ENCODE data around the gene RPL35. TPM values are rescaled to one million over a fixed set of nuclear protein-coding genes. Genes with fewer than 3 reads are reported as not detected.

RPL35 gene
- total RNA-seq: 1,601 TPM

DNA sequence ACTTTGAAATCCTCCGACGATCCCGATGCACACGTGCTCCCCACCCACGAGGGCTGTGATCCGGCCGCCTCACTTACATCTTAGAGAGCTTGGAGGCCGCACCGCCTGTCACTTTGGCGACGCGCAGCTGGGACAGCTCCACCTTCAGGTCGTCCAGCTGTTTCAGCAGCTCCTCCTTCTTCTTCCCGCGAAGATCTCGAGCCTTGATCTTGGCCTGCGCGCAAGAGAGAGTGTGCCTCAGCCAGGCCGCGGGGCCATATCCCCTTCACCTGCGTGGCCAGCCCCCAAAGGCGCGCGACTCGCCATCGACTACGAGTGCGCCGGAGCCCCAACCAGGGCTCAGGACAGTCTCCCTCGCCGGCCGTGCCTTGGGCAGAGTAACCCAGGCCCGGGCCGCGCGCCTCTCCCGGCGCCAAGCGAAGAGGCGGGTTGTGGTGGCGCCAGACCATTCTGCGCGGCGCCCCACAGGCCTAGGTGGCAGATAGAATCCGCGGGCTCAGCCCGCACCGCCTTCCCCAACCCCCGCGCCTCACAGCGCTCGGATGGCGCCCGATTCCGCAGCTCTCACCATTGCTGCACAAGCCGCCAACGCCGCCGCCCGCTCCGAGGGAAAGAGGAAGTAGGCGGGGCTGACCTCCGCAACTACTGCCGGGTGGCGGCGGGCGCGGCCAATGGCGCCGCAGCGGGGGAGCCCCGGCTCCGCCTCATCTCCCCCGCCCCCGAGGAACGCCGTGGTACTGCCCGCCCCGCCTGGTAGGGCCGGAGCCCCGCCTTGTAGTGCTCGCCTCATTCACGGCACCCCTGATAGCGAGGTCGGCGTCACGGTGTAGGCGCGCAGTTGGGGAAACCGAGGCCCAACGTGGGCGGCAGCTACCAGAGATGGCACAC is at the start of gene RPL35, which contains the start of gene ARPC5L:
Gene RPL35, minus strand, starts transcription at position 616 of the 888 bp plus-strand sequence. Its CDS starts 45 bp downstream, at position 571.
Gene ARPC5L, plus strand, starts transcription at position 789 of the 888 bp plus-strand sequence. CDS start 7,161 bp downstream, outside the sequence.
- DNase-seq (ENCODE audit: low spot score): peak; percentile 95

DNA sequence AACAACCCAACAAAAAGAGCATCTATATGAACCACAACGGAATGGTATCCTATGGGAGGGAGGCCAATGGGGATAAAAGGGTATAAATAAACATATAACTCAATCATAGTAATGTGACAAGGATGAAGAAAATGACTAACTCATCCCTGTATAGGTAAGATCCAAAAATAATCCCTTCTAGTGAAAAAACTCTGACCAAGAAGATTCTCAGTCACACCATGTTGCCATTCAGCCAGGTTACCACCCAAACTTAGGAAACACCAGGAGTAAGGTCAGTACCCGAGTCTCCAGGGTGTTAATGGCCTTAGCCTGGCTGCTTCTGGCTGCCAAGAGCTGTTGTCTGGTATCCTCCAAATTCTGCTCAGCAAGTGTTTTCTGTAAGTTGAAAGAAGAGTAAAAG is 46.3 kb upstream of the RPL35 start:
- no peak for DNase-seq (ENCODE audit: low spot score)

DNA sequence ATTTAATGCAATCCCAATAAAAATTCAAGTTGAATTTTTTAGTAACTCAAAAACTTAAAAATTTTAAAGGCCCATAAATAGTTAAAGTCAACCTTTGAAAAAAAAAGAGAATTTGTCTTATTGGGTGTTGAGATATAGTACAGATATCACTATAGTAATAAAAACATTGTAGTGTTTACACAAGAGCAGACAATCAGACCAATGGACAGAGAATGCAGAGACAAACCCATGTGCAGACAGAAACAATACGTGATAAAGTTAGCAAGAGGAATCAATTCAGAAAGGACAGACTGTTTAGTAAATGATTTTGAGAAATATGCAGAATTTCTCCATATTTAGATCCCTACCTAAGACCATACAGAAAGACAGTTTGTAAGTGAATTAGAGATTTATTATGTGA is 45.2 kb upstream of the RPL35 start:
- DNase-seq (ENCODE audit: low spot score): no peak

DNA sequence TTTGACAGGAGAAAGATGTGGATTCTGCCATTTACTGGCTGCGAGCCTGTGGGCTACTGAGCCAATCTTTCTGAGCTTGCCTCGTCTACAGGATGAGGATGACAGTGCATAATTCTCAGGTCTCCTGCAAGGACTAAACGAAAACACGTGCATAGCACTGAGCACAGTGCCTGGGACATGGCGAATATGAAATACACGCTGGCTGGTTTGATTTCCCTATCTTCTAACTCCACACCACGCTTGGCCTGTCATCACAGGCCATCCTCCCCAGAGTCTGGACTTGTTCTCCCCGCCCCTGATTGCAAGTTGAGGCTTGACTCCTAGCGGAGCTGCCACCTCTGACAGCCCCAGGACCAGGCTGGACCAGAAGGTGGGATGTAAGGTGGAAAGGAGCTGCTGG is 38.1 kb upstream of the RPL35 start:
- no peak for DNase-seq (ENCODE audit: low spot score)

DNA sequence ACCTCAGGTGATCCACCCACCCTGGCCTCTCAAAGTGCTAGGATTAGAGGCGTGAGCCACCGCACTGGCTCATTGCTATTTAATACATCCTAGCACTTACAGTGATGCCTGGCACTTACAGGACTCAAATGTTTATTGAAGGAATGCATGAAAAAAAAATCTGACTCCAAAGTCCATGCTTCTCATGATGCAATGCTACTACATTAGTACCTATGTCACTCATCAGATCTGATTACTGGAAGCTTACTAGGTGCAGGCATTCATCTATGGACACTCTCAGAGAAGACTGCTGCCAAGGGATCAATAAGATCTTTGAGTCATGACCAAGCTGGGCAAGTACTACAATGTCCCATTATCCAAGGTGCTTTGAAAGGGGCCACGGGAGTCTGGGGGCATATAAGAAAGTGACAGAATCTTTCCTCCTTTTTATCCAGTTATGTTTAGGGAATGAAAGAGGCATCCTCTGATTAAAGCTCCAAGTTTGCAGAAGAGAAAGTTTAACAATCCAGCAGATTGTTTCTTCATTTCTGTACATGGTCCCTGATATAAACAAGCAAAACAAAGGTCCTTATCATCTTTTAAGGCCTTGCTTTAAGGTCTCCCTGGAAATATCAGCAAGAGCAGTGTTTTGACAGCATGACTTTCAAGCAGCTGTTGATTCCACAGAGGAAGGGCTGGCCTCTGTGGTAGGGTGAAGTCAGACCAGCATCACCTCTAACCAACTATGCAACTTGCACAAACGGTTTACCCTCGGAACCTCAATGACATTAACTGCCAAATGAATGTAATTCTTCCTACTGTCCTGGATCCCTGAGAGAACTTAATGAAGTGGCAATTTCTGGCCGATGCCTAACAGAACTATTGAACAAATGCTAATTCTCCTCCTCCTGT is 36.1 kb upstream of the RPL35 start:
- no peak for DNase-seq (ENCODE audit: low spot score)

DNA sequence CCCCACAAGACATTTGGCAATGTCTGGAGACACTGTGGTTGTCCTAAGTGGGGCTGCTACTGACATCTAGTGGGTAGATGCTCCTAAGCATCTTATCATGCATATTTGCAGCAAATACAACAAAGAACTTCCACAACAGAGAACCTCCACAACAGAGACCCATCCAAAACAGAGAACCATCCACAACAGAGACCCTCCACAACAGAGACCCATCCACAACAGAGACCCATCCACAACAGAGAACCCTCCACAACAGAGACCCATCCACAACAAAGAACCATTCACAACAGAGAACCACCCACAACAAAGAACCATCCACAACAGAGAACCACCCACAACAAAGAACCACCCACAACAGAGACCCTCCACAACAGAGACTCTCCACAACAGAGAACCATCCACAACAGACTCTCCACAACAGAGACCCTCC is 33.0 kb upstream of the RPL35 start:
- no peak for DNase-seq (ENCODE audit: low spot score)

DNA sequence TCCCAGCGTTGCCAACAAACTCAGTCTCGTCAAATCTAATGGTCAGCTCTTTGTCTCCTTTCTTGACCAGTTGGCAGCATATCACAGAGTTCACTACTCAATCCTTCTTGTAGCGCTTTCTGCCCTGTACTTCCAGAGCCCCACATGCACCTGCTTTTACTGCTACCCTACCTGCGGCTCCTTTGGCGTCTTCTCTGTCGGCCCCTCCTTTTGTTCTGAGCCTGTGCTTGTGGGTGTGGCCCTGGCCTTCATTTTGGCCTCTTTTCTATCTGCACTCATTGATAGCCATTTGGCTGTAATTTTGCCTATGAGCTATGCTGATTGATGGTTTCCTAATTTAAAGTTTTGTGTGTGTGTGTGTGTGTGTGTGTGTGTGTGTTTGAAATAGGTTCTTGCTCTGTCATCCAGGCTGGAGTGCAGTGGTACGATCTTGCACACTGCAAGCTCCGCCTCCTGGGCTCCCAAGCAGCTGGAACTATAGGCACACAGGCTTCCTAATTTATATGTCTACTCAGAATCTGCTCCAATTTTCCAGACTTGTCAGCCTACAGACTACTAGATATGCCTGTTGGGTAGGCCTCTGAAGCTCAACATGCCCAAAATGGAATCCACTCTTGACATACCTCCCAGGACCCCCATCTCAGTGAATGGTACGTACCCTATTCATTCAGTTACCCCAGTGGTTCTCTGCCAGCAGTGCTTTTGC is 32.4 kb upstream of the RPL35 start:
- no peak for DNase-seq (ENCODE audit: low spot score)

DNA sequence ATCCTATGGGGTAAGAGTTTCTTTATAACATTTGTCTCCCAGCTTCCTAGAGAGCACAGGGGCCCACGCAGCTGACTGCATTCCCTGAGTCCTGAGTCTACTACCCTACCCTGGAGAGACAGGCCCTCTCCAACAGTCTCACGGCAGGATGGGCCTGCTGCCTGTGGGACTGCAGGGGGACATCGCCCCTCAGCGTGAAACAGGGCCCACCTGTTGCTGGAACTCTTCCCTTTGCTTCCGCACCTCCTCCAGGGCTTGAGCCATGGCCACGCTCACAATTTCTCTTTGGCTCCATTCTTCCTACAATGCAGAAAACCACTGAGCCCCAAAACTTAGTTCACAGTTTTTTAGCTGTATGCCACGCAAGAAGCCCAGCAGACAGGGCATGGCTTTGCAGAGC is 28.4 kb upstream of the RPL35 start:
- no peak for DNase-seq (ENCODE audit: low spot score)

DNA sequence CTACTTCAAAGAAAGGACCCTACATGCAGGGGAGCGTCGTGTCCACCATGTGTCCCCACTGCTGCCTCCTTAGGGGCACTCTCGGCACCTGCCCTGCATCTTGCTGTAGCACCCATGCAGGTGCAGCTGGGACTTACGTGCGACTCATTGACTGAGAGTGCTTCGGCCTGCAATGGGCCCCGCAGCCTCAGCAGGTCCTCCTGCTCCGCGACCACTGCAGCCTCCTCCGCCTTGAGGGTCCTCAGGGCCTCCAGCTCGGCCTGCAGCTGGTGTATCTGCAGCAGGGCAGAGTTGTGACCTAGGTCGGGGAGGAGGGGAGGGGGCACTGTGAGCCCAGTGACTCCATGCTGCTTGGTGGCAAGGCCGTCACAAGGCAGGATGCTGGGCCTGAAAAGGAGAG is 27.2 kb upstream of the RPL35 start:
- no peak for DNase-seq (ENCODE audit: low spot score)

DNA sequence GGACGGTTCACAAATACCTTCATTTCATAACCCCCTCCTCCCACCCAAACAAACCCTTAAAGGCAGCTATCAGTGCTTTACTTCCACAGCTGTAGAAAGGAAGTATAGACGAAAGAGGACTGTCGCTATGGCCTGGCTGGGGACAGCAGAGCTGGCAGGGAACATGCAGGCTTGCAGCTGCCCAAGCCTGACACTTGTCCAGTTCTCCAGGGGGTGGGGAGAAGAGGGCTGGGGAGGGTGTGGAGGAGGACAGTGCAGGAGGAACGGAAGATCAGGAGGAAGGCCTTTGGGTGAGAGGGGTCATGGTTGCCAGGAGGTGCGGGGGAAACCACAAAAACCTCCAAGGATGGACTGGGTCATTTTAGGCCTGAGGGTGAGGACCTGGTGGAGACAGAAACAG is 26.1 kb upstream of the RPL35 start:
- DNase-seq (ENCODE audit: low spot score): no peak

DNA sequence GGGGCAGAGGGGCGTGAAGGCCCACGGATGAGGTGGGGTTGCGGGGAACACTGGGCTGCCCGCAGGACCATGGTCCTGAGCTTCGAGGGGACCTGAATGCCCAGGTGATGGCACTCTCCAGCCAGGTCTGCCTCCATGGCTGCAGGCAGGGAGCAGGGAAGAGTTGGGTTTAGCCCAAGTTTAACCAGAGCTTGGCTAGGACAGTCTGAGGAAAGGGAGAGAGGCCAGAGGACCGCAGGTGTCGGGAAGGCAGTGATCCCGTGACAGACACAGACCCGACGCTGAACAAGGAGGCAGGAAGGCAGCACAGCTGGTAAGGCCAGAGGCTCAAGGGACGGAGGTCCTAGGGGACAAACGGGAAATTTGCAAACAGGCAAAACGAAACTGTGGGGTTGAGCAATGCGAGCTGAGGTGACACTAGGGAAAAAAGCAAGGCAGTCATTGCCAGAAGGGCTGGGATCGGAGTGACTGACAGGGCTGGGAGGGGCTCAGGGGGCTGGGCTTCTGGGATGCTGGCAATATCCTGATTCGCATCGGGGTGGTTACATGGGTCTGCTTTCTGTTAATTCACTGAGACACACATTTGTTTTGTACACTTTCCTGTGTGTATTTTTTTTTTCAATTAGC is 25.2 kb upstream of the RPL35 start:
- no peak for DNase-seq (ENCODE audit: low spot score)

DNA sequence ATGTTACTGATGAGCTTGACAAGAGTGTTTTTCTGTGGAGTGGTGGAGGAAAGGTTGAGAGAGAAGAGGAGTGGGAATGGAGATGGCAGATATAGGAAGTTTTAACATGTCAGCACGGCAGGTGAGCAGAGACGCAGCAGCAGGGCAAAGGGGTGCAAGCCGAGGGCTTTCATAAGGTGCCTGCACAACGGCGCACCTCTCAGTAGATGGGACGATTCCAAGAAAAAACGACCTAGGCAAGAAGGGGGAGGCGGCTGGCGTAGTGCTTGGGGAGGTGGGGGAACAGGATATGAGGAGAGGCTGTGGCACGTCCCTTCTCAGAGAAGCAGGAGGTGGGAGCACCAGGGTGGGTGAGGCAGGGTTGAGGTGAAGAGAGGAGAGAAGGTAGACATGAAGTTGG is 24.7 kb upstream of the RPL35 start:
- no peak for DNase-seq (ENCODE audit: low spot score)

DNA sequence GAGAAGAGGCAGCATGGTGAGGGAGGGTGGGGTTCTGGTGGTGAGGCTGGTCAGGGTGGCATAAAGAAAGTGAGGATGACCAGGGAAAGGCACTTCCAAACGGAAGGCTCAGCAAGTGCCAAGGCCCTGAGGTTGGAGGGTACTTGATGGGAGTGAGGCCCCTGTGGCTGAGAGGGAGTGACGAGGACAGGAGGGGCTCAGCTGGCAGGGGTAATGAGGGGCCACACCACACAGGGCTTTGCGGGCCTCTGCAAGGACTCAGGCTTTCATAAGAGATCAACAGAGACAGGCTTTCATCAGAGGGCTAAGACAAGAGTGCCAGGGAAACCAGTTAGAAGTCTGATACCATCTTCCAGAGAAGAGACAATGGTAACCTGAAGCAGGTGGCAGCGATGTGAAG is 23.8 kb upstream of the RPL35 start:
- DNase-seq (ENCODE audit: low spot score): no peak

DNA sequence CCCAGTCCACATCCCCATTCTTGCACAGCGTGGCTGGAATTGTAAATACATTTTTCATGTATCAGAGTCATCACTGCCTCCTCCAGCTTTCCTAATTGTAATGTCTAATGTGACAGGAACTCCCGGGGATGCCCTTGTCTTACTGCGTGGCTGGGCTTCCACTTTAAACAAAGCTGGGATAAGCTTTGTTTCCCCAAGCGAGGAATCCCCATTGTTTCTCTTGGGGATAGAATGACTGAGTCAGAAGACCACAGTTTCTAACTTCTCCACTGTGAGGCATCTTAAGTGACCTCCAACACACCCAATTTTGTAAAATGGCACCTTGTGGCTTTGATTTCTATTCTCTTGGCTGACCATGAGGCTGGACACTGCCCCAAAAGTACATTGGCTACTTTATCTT is 22.6 kb upstream of the RPL35 start:
- no peak for DNase-seq (ENCODE audit: low spot score)

DNA sequence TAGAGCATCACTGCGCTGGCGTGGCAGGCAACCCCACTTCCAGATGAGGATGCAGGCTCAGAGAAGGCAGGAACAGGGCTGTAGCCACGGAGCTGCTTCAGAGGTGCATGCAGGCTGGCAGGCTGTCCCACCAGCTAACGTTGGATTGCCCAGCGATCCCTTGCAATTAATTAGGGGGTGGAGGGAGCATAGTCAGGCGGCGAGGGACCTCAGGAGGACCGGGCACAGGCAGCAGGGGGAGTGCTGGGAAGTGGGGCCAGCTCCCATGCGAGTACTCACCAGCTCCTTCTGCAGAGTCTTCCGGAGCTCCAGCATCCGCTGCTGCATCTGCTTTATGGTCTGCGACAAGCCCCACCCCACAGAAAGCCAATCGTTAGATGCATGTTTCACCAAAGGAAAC is 20.5 kb upstream of the RPL35 start:
- no peak for DNase-seq (ENCODE audit: low spot score)

DNA sequence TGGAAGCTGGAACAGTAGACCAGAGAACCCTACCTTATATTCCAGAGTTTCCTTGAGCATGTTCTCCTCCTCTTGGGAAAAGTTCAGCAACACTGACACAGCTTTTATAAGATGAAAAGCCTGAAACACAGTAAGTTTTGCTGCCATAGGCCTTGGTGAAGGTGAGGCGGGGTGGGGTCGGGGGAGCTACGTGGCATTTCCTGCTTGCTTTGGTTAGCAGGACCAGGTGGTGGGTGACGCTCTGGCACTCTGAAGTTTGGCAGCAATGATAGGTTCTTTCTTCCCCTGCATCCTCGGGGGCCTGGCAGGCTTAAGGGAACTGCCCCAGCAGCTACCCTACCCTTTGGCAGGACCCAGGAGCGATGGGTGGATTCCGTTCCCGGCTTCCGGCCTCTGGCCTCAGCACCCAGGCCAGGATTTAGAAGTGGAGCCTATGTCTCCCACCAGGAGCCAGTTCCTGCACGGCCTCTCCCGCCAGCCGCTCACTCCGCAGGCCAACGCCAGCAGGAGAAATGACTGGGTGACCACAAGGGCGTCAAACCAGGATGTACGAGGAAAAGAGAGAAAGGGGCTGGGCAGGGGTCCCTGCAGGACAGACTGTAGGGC is 19.5 kb upstream of the RPL35 start:
- DNase-seq (ENCODE audit: low spot score): no peak

DNA sequence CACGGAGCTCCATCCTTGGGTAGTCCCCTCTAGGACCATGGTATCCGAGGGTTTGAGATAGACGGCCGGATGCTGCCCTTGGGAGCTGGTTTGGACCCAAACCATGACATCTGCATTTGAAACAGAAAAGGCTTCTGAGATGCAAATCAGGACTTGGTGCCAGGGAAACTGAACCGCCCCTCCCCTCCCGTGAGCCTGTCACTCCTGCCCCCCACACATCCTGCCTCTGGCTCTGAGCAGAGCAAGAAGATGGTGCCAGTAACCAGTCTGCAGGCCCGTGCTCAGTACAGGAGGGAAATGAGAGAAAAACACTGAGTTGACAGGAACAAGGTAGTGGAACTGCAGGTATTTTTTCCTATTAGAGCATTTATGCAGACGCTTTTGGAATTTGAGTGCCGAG is 18.7 kb upstream of the RPL35 start:
- no peak for DNase-seq (ENCODE audit: low spot score)

DNA sequence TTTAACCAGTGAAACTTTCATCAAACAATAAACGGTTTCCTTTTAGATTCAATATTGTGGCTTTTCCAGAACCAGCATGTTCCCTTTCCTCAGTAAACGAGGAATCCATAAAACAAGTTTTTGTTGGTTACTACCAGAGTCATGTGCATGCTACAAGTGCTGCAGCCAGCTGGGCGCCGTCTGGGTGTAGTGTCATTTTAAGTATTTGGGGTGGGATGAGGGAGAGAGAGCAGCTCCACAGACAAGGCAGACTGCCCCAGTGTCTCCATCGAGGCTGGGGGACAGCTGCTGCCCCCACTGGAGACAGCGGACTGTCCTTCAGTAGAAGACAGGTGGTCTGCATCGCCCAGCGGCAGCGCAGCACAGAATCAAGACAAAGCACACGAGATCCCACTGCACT is 17.5 kb upstream of the RPL35 start:
- no peak for DNase-seq (ENCODE audit: low spot score)

DNA sequence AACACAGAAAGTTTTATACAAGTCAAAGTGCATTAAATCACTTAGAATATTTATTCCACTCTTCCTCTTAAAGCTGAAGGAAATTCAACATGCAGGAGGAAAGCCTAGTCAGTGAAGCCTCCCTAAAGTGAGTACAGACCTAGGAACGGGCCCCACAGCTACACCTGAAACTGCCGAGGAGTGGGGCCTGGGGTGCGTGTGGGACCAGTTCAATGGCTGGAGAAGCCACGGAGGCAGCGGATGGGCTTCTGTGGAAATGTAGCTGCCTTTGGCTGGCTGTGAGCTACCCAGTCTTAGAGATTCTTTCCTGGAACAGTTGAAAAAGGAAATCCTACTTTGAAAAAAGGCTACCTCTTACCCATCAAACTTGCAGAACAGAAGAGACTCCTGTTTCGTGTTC is 16.8 kb upstream of the RPL35 start:
- no peak for DNase-seq (ENCODE audit: low spot score)

DNA sequence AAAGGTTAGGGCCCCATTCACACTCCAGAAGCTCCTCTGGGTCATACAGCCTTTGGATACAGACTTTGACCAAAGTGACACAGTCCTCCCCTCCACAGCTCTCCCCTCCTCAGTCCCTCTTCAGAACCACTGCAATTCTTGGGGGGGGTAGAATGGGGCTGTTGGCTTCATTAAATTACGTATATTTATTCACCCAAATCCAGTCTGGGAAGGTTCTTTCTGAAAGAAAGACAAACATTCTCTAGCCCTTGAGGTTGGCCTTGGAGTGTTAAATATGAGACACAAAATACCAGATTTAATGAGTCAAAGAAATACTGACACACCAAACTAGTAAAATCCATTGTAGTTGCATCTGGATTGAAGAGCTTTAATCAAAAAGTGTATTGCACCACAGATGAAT is 16.3 kb upstream of the RPL35 start:
- no peak for DNase-seq (ENCODE audit: low spot score)
